Activated naive CD4-positive, alpha-beta T cell treated with anti-CD3 and anti-CD28 coated beads, Interleukin-2, amount 50 U/mL, for 72 hours (primary cell): ENCODE measurements around the gene TOX3. TPM values are rescaled to one million over a fixed set of nuclear protein-coding genes. Genes with fewer than 3 reads are reported as not detected.

Experiments used
- ATAC-seq, 2 donors: fragments of 150-1000 bp; cut with Tn5 transposase; 2 replicates each; pipeline ENCODE4 v1.10.0; 2021; ENCODE audit warnings: mild to moderate bottlenecking in 2 of 2, moderate library complexity in 2 of 2
- DNase-seq, 2 donors: peaks; one replicate each; pipeline ENCODE4 v3.0.0; 2021 to 2022; ENCODE audit warnings: low spot score in 2 of 2
- H3K27ac Mint-ChIP-seq, 2 donors: one replicate each; pipeline ENCODE4 v1.8.0; 2022; ENCODE audit warnings: mild to moderate bottlenecking in 2 of 2, mixed read lengths in 2 of 2
- H3K36me3 Mint-ChIP-seq, 2 donors: one replicate each; pipeline ENCODE4 v1.8.0; 2022; ENCODE audit warnings: mixed read lengths in 2 of 2
- H3K9me3 Mint-ChIP-seq, 2 donors: one replicate each; pipeline ENCODE4 v1.8.0; 2022; ENCODE audit warnings: mixed read lengths in 2 of 2
- total RNA-seq, 2 donors: library from RNA; stranded (reverse); gene quantifications; one replicate each; pipeline ENCODE4 v1.2.3, GENCODE V29; 2022

The TOX3 gene
- total RNA-seq, 2 donors from 2014 or later, result not detected

DNA sequence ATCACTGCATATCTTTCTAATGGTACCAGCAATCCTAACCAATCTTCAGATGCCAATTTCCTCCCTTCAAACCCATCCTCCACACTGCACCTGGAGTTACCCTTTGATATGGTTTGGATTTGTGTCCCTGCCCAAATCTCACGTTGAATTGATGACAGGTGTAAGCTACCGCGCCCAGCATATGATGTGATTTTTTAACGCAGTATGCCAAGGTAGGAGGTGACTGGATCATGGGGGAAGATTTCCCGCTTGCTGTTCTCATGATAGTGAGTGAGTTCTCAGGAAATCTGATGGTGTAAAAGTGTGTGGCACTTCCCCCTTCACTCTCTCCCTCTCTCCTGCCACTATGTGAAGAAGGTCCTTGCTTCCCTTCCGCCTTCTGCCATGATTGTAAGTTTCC is 57.0 kb downstream of the TOX3 start:
- DNase-seq (no peak), ATAC-seq (no peak)
- H3K9me3 Mint-ChIP-seq, result peaks cover 15 to 20% of the 10 kb centered on the region in 2 donors
- no peak overlapping the region for H3K27ac Mint-ChIP-seq
- no peaks in the 10 kb centered on the region for H3K36me3 Mint-ChIP-seq

DNA sequence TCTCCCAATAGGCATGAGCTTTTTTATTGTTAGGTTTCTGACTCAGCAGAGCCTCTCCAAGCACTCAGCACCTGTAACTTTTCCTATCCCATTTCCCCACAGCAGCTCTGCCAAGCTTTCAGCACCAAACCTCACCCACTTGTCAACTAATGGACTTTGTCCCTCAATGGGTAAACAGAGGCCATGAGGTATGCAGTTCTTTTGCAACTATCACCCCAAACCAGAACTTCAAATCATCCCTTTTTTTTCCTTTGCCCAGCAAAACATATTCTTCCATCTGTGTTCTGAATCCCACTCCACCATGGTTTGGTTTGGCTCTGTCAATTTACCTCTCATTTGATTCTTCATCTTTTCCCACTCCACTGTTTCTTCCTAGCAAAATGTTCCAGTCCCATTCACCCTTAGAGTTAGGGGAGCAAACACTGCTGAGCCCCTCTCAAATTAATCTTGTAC is 58.1 kb downstream of the TOX3 start:
- no peak for ATAC-seq
- H3K27ac Mint-ChIP-seq, result no peak overlapping the region
- no peaks in the 10 kb centered on the region for H3K36me3 Mint-ChIP-seq
- no peak for DNase-seq
- H3K9me3 Mint-ChIP-seq, result peaks cover 15 to 17% of the 10 kb centered on the region in 2 donors

DNA sequence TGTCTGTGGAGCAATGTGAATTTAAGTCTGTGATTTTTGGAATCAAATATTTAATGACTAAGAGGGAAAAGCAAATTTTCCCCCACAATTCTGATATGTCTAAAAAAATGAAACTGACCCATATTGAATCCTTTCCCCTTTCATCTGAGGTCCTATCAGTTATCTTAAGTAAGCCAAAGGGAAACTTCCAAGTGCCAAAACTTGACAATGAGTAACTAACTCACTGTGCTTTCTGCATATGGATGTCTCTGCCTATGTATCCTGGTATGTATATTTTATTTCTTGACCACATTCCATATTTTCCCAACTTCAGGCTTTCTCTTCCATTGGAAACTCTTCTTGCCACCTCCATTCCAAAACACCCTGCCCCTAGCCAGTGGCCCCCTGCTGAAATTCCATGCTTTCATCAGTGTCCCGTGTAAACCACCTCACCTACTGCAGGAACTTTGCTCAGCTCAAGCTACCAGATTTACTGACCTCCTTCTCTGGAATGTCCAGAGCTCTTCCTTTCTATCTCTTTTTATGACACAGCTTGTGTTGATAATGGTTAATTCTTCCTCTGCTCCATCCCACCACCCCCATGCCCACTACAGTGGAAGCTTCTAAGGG is 59.0 kb downstream of the TOX3 start:
- Mint-ChIP-seq H3K27ac (no peak overlapping the region), H3K9me3 (peaks cover 17 to 18% of the 10 kb centered on the region in 2 donors), H3K36me3 (no peaks in the 10 kb centered on the region)
- ATAC-seq (no peak), DNase-seq (no peak)

DNA sequence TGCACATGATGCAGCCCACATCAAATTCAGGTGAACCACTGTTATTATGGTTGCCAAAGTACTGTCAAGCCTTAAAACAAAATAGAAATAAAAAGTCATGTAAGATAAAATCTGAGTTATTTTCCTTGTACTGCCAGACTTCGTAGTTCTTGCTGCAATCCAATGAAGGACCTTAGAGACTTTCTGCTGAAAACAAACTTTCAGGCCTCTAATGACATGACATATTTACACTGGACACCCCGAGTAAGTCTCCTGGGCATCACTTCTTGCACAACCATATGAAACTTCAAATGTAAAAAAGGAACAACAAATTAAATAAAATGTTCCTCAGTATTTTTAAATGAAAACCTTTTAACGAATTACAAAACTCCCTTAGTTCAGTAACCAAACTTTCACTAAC is 66.7 kb downstream of the TOX3 start:
- ATAC-seq (no peak), DNase-seq (no peak)
- Mint-ChIP-seq H3K27ac (no peak overlapping the region), H3K36me3 (no peaks in the 10 kb centered on the region), H3K9me3 (peaks cover 10 to 14% of the 10 kb centered on the region in 2 donors)

DNA sequence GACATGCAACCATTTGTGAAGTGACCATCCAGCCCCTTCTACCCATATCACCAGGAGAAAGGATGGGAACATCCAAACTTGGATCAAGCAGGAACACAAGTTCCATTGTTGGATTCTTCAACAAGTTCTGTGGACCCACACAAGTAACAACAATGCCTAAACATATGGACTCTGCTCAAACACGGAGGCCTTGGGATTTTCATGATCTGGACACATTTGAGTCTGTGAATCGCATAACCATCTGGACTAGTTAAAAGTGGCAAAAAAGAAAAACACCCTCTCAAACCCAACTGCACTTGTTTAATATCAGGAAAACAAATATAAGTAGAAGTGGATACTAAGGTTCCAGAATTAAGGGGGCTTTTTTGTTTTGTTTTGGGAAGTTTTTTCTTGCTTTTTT is 70.8 kb downstream of the TOX3 start:
- H3K9me3 Mint-ChIP-seq, result peaks cover 20 to 24% of the 10 kb centered on the region in 2 donors
- H3K27ac Mint-ChIP-seq, result no peak overlapping the region
- ATAC-seq, result no peak
- no peaks in the 10 kb centered on the region for H3K36me3 Mint-ChIP-seq
- DNase-seq, result no peak

DNA sequence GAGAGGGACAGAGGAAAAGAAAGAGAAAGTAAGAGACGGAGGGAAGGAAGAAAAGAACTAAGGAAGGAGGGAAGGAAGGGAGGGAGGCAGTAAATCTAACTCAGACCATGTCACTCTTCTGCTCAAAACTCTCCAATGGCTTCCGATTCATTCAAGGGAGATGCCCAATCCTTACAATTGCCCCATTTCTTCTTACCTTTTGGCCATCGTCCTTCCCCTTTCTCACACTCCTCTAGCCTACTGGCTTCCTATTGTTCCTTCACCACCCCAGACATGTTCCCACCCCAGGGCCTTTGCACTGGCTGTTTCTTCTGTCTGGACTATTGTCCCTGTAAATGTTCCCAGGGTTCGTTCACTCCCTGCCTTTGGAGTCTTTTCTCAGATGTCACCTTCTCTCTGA is 72.3 kb downstream of the TOX3 start:
- no peak for ATAC-seq
- no peak overlapping the region for H3K27ac Mint-ChIP-seq
- H3K36me3 Mint-ChIP-seq, result no peaks in the 10 kb centered on the region
- DNase-seq, result no peak
- H3K9me3 Mint-ChIP-seq, result peaks cover 20 to 24% of the 10 kb centered on the region in 2 donors

DNA sequence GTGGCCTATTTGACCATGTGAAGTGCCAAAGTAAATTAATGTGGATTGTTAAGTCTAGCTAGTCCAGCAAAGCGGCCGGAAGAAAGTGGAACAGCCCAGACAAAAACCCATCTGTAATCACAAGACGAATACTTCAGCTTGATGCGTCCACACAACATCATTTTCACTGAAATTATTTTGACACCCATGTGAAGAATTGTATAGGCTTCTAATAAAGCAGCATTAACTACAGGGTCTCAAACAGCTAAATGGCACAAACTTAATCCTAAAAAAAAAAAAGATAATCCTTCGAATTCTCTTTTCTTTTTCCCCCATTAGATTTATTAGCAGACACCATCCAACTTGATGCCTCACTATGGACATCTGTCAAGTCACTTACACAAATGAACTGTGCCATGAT is 73.8 kb downstream of the TOX3 start:
- Mint-ChIP-seq H3K9me3 (peaks cover 15 to 20% of the 10 kb centered on the region in 2 donors), H3K36me3 (no peaks in the 10 kb centered on the region), H3K27ac (no peak overlapping the region)
- ATAC-seq (no peak), DNase-seq (no peak)

DNA sequence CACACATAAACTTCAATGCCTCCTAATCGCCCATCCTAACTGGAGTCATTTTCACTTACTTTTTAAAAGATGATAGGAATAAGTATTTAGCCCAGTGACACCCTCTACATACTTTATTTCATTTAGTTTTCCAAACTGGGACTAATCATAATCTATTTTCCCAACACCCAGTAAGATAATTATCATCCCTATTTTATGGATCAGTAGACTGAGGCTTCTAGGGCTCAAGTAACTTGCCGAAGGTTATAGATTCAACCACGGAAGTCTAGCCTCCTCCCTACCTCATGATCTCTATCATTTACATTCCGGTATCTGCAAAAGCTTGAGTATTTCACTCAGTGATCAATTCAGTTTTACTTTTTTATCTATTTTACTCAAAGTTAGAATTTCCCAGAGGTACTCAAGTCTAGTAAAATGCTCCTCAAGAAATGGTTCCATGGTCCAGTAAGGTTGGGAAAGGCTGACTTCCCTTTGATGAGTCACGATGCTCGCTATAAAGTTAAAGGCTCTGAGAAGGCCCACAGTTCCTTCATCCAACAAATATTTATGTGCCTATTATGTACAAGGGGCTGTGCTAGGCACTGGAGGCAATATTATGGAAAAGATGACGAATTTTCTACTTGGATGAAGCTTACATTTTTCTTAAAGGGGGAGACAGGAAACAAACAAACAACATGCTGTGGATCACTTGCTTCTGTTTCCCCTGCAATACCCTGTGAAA is 75.1 kb downstream of the TOX3 start:
- H3K27ac Mint-ChIP-seq, result no peak overlapping the region
- peaks cover 10 to 16% of the 10 kb centered on the region in 2 donors for H3K9me3 Mint-ChIP-seq
- DNase-seq, result no peak
- no peak for ATAC-seq
- H3K36me3 Mint-ChIP-seq, result no peaks in the 10 kb centered on the region

DNA sequence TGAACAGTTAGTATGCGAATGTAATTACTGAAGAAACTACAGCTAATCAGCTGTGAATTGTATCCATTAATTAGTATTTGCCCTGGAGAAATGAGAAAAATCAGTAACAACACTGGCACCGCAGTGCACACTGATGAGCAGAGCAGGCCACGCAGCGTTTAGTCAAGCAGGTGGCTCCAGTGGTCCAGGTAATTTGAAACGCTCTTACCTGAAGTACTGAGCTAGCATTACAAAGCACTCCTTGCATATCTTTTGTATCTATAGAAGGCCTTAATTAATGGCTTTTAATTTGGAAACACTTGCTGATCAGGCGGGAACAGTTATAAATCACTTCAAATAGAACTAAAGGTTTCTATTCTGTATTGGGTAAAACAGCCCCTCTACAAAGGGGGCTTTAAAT is 76.4 kb downstream of the TOX3 start:
- ATAC-seq, result no peak

DNA sequence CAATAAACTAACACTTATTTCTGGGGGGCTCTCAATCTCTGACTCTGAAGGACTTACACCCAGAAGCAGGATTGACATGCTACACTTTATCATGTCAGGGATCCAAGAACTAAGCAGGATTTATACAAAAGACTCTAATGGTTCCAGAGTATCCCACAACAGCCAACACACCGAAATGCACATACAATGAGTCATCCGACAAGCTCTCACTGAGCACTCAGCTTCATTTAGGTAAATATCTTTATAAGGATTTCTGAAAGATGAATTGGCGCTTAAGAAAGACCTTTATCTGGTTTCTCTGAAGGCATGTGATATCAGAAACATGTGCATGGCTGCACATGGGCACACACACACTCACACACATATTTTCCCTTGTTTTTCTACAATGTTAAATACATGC is 77.2 kb downstream of the TOX3 start:
- DNase-seq, result no peak
- no peak overlapping the region for H3K27ac Mint-ChIP-seq
- no peak for ATAC-seq
- H3K9me3 Mint-ChIP-seq, result peaks cover 8 to 10% of the 10 kb centered on the region in 2 donors
- H3K36me3 Mint-ChIP-seq, result no peaks in the 10 kb centered on the region

More for the DNA sequence above, 76.4 kb downstream of the TOX3 start:
- H3K9me3 Mint-ChIP-seq, result peaks cover 10 to 14% of the 10 kb centered on the region in 2 donors
- H3K36me3 Mint-ChIP-seq, result no peaks in the 10 kb centered on the region
- no peak overlapping the region for H3K27ac Mint-ChIP-seq
- DNase-seq, result no peak

DNA sequence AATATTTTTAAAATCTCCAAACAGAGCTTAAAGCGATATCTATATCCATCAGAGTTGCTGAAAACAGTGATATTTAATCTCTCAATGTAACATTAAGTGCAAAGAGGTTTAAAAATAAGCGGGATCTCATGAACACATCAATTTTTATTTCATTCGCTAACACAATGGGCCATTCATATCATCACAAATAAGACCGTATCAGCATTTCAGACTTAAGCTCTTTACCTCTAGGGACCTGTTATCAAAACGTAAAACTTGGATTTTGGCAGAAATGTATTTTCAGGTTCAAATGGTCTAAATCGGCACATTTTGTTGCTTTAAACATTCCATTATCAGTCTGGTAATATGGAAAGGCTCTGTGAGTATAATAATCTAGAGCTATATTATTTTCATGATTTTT is 77.9 kb downstream of the TOX3 start:
- no peak overlapping the region for H3K27ac Mint-ChIP-seq
- peaks cover 3 to 7% of the 10 kb centered on the region in 2 donors for H3K9me3 Mint-ChIP-seq
- H3K36me3 Mint-ChIP-seq, result no peaks in the 10 kb centered on the region
- ATAC-seq (no peak), DNase-seq (no peak)

DNA sequence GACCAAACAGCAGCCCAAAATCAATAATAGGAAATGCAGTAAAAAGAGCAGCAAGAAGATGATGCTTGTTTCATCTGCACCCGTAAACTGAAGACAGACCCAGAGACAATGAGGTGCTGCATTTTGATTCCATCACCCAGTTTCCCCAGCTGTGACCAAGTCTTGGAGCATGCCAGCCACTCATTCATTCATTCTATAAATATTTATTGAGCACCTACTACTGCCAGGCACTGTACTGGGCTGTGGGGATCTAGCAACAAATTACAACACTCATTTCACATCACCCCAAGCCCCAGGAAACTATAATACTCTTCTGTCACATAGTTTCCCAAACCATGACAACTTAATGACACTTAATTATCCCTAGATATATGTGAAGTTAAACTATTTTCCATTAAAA is 79.2 kb downstream of the TOX3 start:
- Mint-ChIP-seq H3K27ac (no peak overlapping the region), H3K36me3 (no peaks in the 10 kb centered on the region), H3K9me3 (peaks cover 0 to 3% of the 10 kb centered on the region in 2 donors)
- no peak for DNase-seq
- ATAC-seq, result no peak

DNA sequence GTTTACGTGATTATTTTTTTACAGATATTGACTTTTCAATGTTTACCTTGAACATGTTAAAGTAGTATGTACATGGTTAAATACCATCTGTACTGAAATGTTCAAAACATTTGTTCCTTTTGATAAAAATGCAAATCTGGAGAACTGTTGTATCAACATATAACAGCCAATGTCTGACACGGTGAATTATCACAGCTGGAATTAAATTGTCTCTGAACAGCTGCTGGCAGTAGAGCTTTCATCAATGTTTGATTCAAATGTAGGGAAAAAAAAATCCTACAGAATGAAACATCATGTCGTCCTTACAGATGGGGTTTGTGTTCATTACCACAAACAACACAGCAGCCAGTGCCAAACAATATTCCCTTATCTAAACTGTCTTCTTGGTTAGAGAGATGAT is 79.9 kb downstream of the TOX3 start:
- Mint-ChIP-seq H3K36me3 (no peaks in the 10 kb centered on the region), H3K27ac (no peak overlapping the region), H3K9me3 (no peaks in the 10 kb centered on the region)
- ATAC-seq, result no peak
- DNase-seq, result no peak

DNA sequence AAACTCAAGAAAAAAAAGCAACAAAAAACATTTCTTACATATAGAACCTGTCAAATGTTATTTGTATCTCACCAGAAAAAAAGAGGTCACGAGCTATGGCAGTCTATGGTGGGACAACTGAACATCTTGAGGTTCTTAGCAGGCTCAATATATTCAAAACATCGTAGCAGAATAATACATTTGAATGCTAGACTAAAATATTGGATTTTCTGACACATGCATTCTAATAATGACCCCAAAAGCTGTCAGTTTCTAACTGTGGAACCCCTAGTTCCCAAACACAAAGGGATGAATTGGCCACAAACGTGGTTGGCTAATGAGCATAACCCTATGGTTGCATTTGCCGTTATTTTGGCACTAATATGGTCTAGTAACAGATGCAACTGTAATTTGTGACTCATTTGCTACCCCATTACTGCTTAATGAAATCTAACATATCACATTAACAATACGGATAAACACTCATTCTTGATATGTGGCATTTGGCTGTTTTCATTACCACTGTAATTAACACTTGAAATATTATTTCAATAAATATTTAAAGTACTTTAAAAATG is 81.2 kb downstream of the TOX3 start:
- no peaks in the 10 kb centered on the region for H3K36me3 Mint-ChIP-seq
- no peak overlapping the region for H3K27ac Mint-ChIP-seq
- peaks cover 0 to under 1% of the 10 kb centered on the region in 2 donors for H3K9me3 Mint-ChIP-seq
- no peak for ATAC-seq
- DNase-seq, result no peak

DNA sequence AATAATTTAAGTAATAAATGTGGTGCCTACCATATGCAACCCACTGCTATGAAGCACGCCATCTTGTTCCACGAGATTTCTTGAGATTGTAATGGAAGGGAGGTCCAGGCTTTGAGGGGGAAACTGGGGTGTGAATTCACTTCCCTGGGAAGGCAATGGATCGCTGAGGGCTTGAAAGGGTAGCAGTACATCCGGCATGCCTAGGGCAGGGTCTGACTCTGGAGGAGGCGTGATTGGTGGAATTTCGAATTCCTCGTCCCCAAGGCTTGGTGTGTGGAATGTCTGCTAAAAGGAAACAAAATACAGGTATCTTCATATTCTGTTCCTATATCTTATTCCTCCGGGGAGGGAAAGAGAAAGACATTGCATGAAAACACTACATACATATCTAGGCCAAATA is 83.0 kb downstream of the TOX3 start:
- peaks cover 0 to 3% of the 10 kb centered on the region in 2 donors for H3K9me3 Mint-ChIP-seq
- ATAC-seq, result no peak
- no peak for DNase-seq
- no peak overlapping the region for H3K27ac Mint-ChIP-seq
- no peaks in the 10 kb centered on the region for H3K36me3 Mint-ChIP-seq

DNA sequence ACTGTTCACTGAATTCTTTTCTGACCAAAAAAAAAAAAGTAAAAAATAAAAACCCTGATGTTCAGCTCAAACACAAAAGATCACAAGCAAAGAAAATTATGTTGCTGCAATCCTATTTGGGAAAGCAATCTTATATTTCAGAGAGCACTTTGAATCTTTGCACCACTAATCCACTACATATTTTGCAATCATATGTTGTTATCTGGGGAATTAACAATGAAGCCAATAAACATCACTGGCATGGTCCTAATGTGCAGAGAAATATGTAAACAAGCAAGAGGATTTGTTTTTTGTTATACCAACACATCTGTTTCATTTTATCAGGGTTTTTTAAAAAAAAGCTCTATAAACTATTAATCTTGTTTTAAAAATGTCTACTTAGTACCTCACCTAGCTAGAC is 84.1 kb downstream of the TOX3 start:
- ATAC-seq (no peak), DNase-seq (no peak)
- Mint-ChIP-seq H3K9me3 (peaks cover 0 to 3% of the 10 kb centered on the region in 2 donors), H3K27ac (no peak overlapping the region), H3K36me3 (no peaks in the 10 kb centered on the region)

DNA sequence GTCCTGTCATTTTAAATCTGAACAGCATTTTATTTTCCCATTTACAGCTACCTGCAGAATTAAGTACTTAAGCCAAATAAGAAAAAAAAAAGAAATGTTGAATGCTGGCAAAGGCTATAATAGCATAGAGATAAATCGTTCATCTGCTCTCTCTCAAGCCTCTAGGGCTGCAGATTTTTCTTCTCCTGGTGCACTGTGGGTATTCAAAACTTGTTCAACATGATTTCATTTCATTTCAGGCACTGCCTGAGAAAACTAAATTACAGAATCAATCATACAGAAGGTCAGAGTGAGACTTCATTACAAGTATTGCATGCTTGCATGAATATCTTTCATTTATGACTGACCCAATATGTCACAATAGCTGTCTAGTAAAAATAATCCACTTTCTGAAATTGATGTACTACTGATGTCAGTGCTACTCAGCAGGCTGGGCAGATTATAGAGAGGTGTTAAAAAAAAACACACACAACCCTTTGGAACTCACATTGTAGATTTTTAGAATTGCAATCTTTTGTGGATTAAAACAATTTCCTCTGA is 86.2 kb downstream of the TOX3 start:
- DNase-seq, result no peak
- Mint-ChIP-seq H3K27ac (no peak overlapping the region), H3K36me3 (no peaks in the 10 kb centered on the region), H3K9me3 (peaks cover 0 to 3% of the 10 kb centered on the region in 2 donors)
- ATAC-seq, result no peak
